H1 (cell line): ENCODE results near the gene QSOX2. TPM values are rescaled to one million over a fixed set of nuclear protein-coding genes. Genes with fewer than 3 reads are reported as not detected.

Experiments
- EZH2 ChIP-seq: fragments of 200-600 bp; sonication (generic); IDR thresholded peaks from 2 replicates; pipeline ENCODE4 v1.7.1; 2012; ENCODE audit warnings: low read depth, mild to moderate bottlenecking, moderate library complexity, low read length, inconsistent platforms; ENCODE audit not compliant: severe bottlenecking
- polyA plus RNA-seq, 7 experiments: library from polyadenylated mRNA; depleted of rRNA in 3 of 7; stranded (reverse) in 5 of 7; unstranded in 2 of 7; fragments of >200 nt in 5 of 7; fragments of 200-250 nt in 2 of 7; gene quantifications; 1 replicate in 5 of 7; 2 replicates in 1 of 7; 4 replicates in 1 of 7; pipeline versions ENCODE4 v1.2.1 to v1.2.3, GENCODE V29; 2011 to 2013; ENCODE audit warnings: missing spikeins in 2 of 7, mixed read lengths in 2 of 7
- total RNA-seq: library from RNA; stranded (reverse); fragmentation: NEBNext Ultra II Directional; extraction: Animal tissue kit (Norgen Biotek cat#: 25700); gene quantifications from 2 replicates; pipeline ENCODE4 v1.2.1, GENCODE V29; 2021
- TF ChIP-seq, protein P1 (sequence below): fragments of 300-600 bp; sonication (generic); IDR thresholded peaks from 2 replicates; pipeline ENCODE4 v1.7.1; 2012; ENCODE audit warnings: low read length, moderate library complexity, mild to moderate bottlenecking, inconsistent platforms; ENCODE audit not compliant: insufficient replicate concordance

The QSOX2 gene
- total and polyA plus RNA-seq, 2 of the 8 experiments (the other 6 are each of a cell fraction or from before 2014, with no cell fraction given), result 18.0 to 28.6 TPM

DNA sequence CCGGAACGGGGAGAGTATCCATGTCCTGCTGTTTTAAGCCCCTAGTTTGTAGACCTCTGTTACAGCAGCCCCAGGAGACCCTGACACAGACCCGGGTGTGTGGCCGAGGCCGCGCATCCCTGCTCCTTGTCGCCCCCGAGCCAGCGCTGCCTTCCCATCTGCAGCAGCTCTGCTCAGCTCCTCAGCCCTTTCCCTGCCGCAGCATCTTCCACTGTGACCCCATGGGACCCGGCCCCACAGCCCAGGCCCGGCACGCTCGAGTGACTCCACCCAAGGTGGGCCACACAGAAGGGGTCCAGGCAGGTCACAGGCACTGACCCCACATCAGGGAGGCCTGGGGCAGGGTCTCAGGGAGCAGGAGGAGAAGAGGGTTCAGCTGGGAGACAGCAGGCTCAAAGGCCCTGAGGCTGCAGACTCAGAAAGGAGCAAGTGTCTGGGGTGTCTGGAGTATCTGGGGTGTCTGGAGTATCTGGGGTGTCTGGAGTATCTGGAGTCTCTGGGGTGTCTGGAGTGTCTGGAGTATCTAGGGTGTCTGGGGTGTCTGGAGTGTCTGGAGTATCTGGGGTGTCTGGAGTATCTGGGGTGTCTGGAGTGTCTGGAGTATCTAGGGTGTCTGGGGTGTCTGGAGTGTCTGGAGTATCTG, 71.8 kb downstream of the QSOX2 start (continued):
- TF ChIP-seq, protein P1, sequence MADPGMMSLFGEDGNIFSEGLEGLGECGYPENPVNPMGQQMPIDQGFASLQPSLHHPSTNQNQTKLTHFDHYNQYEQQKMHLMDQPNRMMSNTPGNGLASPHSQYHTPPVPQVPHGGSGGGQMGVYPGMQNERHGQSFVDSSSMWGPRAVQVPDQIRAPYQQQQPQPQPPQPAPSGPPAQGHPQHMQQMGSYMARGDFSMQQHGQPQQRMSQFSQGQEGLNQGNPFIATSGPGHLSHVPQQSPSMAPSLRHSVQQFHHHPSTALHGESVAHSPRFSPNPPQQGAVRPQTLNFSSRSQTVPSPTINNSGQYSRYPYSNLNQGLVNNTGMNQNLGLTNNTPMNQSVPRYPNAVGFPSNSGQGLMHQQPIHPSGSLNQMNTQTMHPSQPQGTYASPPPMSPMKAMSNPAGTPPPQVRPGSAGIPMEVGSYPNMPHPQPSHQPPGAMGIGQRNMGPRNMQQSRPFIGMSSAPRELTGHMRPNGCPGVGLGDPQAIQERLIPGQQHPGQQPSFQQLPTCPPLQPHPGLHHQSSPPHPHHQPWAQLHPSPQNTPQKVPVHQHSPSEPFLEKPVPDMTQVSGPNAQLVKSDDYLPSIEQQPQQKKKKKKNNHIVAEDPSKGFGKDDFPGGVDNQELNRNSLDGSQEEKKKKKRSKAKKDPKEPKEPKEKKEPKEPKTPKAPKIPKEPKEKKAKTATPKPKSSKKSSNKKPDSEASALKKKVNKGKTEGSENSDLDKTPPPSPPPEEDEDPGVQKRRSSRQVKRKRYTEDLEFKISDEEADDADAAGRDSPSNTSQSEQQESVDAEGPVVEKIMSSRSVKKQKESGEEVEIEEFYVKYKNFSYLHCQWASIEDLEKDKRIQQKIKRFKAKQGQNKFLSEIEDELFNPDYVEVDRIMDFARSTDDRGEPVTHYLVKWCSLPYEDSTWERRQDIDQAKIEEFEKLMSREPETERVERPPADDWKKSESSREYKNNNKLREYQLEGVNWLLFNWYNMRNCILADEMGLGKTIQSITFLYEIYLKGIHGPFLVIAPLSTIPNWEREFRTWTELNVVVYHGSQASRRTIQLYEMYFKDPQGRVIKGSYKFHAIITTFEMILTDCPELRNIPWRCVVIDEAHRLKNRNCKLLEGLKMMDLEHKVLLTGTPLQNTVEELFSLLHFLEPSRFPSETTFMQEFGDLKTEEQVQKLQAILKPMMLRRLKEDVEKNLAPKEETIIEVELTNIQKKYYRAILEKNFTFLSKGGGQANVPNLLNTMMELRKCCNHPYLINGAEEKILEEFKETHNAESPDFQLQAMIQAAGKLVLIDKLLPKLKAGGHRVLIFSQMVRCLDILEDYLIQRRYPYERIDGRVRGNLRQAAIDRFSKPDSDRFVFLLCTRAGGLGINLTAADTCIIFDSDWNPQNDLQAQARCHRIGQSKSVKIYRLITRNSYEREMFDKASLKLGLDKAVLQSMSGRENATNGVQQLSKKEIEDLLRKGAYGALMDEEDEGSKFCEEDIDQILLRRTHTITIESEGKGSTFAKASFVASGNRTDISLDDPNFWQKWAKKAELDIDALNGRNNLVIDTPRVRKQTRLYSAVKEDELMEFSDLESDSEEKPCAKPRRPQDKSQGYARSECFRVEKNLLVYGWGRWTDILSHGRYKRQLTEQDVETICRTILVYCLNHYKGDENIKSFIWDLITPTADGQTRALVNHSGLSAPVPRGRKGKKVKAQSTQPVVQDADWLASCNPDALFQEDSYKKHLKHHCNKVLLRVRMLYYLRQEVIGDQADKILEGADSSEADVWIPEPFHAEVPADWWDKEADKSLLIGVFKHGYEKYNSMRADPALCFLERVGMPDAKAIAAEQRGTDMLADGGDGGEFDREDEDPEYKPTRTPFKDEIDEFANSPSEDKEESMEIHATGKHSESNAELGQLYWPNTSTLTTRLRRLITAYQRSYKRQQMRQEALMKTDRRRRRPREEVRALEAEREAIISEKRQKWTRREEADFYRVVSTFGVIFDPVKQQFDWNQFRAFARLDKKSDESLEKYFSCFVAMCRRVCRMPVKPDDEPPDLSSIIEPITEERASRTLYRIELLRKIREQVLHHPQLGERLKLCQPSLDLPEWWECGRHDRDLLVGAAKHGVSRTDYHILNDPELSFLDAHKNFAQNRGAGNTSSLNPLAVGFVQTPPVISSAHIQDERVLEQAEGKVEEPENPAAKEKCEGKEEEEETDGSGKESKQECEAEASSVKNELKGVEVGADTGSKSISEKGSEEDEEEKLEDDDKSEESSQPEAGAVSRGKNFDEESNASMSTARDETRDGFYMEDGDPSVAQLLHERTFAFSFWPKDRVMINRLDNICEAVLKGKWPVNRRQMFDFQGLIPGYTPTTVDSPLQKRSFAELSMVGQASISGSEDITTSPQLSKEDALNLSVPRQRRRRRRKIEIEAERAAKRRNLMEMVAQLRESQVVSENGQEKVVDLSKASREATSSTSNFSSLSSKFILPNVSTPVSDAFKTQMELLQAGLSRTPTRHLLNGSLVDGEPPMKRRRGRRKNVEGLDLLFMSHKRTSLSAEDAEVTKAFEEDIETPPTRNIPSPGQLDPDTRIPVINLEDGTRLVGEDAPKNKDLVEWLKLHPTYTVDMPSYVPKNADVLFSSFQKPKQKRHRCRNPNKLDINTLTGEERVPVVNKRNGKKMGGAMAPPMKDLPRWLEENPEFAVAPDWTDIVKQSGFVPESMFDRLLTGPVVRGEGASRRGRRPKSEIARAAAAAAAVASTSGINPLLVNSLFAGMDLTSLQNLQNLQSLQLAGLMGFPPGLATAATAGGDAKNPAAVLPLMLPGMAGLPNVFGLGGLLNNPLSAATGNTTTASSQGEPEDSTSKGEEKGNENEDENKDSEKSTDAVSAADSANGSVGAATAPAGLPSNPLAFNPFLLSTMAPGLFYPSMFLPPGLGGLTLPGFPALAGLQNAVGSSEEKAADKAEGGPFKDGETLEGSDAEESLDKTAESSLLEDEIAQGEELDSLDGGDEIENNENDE, result no peak
- TF ChIP-seq EZH2, result no peak
